ENCODE measurements around the gene EHD1.

DNA sequence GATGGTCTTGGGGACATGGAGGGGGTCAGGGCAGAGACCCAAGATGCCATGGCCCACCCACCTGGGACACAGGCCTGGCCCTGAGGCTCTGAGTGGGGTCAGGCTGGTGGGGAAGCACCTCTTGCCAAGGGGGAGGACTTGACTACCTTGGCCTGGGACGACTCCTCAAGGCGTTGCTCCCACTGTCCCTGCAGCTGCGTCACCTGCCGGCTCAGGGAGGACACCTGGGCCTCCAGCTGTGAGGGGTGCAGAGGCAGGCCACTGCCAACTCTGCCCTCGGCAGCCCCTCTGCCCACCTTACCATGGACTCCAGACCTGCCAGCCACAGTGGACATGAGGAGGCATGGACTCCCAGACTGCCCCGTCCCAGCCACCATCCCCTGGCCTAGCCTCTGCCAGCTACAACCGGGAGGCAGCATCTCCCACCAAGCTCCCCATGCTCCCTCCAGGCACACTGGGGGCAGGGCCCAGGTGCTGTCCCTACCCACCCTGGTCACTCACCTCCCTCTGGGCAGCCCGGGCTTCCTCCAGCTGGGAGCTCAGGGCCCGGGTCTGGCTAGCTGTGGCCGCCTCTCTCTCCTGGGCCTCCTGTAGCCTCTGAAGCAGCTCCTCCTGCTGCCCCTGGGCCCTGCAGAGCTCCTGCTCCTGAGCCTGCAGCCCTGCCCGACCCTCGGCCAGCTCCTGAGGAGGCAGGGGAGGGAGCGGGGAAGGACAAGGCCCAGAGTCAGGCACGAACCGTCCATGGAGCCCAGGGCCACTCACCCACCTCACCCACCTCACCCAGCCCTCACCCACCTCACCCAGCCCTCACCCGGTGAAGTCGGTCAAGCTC, 42.6 kb downstream of the EHD1 start:
- TF ChIP-seq, protein P1, sequence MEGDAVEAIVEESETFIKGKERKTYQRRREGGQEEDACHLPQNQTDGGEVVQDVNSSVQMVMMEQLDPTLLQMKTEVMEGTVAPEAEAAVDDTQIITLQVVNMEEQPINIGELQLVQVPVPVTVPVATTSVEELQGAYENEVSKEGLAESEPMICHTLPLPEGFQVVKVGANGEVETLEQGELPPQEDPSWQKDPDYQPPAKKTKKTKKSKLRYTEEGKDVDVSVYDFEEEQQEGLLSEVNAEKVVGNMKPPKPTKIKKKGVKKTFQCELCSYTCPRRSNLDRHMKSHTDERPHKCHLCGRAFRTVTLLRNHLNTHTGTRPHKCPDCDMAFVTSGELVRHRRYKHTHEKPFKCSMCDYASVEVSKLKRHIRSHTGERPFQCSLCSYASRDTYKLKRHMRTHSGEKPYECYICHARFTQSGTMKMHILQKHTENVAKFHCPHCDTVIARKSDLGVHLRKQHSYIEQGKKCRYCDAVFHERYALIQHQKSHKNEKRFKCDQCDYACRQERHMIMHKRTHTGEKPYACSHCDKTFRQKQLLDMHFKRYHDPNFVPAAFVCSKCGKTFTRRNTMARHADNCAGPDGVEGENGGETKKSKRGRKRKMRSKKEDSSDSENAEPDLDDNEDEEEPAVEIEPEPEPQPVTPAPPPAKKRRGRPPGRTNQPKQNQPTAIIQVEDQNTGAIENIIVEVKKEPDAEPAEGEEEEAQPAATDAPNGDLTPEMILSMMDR (conservative IDR thresholded peaks at IDR 0.05; ENCODE audit: low read length), result no peak
- no peak for TF ChIP-seq EZH2phosphoT487 (IDR thresholded peaks at IDR 0.05; ENCODE audit: borderline replicate concordance)
